ENCODE measurements around the gene RFX2.

- TF ChIP-seq, protein P1, sequence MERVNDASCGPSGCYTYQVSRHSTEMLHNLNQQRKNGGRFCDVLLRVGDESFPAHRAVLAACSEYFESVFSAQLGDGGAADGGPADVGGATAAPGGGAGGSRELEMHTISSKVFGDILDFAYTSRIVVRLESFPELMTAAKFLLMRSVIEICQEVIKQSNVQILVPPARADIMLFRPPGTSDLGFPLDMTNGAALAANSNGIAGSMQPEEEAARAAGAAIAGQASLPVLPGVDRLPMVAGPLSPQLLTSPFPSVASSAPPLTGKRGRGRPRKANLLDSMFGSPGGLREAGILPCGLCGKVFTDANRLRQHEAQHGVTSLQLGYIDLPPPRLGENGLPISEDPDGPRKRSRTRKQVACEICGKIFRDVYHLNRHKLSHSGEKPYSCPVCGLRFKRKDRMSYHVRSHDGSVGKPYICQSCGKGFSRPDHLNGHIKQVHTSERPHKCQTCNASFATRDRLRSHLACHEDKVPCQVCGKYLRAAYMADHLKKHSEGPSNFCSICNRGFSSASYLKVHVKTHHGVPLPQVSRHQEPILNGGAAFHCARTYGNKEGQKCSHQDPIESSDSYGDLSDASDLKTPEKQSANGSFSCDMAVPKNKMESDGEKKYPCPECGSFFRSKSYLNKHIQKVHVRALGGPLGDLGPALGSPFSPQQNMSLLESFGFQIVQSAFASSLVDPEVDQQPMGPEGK (CRISPR knock-in tag; IDR thresholded peaks at IDR 0.05; ENCODE audit: borderline replicate concordance): no peak
- TF ChIP-seq ZNF565 (CRISPR knock-in tag; conservative IDR thresholded peaks at IDR 0.05; ENCODE audit: low read depth) (no peak), ISL1 (CRISPR knock-in tag; IDR thresholded peaks at IDR 0.05) (no peak), ZNF70 (CRISPR knock-in tag; IDR thresholded peaks at IDR 0.05) (no peak), RARB (CRISPR knock-in tag; IDR thresholded peaks at IDR 0.05) (no peak), CSDC2 (CRISPR knock-in tag; IDR thresholded peaks at IDR 0.05) (no peak), ZFP3 (CRISPR knock-in tag; IDR thresholded peaks at IDR 0.05) (no peak), ARNTL (CRISPR knock-in tag; IDR thresholded peaks at IDR 0.05; ENCODE audit: borderline replicate concordance, low read depth) (no peak), TCF4 (CRISPR knock-in tag; IDR thresholded peaks at IDR 0.05; ENCODE audit: borderline replicate concordance) (no peak), PPARA (CRISPR knock-in tag; IDR thresholded peaks at IDR 0.05; ENCODE audit: borderline replicate concordance) (no peak), ESRRG (CRISPR knock-in tag; IDR thresholded peaks at IDR 0.05) (no peak)
- TF ChIP-seq, protein P2, sequence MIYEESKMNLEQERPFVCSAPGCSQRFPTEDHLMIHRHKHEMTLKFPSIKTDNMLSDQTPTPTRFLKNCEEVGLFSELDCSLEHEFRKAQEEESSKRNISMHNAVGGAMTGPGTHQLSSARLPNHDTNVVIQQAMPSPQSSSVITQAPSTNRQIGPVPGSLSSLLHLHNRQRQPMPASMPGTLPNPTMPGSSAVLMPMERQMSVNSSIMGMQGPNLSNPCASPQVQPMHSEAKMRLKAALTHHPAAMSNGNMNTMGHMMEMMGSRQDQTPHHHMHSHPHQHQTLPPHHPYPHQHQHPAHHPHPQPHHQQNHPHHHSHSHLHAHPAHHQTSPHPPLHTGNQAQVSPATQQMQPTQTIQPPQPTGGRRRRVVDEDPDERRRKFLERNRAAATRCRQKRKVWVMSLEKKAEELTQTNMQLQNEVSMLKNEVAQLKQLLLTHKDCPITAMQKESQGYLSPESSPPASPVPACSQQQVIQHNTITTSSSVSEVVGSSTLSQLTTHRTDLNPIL (CRISPR knock-in tag; IDR thresholded peaks at IDR 0.05; ENCODE audit: low read depth): no peak
- TF ChIP-seq, protein P3, sequence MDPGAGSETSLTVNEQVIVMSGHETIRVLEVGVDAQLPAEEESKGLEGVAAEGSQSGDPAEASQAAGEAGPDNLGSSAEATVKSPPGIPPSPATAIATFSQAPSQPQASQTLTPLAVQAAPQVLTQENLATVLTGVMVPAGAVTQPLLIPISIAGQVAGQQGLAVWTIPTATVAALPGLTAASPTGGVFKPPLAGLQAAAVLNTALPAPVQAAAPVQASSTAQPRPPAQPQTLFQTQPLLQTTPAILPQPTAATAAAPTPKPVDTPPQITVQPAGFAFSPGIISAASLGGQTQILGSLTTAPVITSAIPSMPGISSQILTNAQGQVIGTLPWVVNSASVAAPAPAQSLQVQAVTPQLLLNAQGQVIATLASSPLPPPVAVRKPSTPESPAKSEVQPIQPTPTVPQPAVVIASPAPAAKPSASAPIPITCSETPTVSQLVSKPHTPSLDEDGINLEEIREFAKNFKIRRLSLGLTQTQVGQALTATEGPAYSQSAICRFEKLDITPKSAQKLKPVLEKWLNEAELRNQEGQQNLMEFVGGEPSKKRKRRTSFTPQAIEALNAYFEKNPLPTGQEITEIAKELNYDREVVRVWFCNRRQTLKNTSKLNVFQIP (CRISPR knock-in tag; IDR thresholded peaks at IDR 0.05; ENCODE audit: borderline replicate concordance, low read depth): no peak
These were observed 146.4 kb downstream of the RFX2 start for GRCh38 chr19:5963855-5964254.
